ENCODE measurements around the gene MARCHF2. TPM values are rescaled to one million over a fixed set of nuclear protein-coding genes. Genes with fewer than 3 reads are reported as not detected.
A peak's percentile ranks its signal among the peaks of the same experiment; 100 is the strongest.

The MARCHF2 gene
- polyA plus RNA-seq, 3 donors = 47.8 to 117 (median 90.8) TPM

- Histone ChIP-seq H4K20me1 (ENCODE audit: insufficient read depth, low read length) (peaks cover 99% of the 10 kb centered on the region), H3K9me3 (replicated peaks in 1 of 2; ENCODE audit: control insufficient read depth in 1 of 2, insufficient read depth in 1 of 2, low read length in 2 of 2) (no peaks in the 10 kb centered on the region), H3K4me3 (replicated peaks in 1 of 3; ENCODE audit: low read depth in 2 of 3, low read length in 3 of 3) (no peak overlapping the region), H3K27me3 (ENCODE audit: control insufficient read depth in 2 of 2, insufficient read depth in 2 of 2, low read length in 2 of 2) (no peaks in the 10 kb centered on the region), H3K27ac (ENCODE audit: low read depth in 1 of 2, low read length in 2 of 2) (no peak overlapping the region), H3K36me3 (replicated peaks in 1 of 2; ENCODE audit: control insufficient read depth in 1 of 2, insufficient read depth in 2 of 2, low read length in 2 of 2) (peaks cover 35 to 75% of the 10 kb centered on the region in 2 donors), H3K79me2 (ENCODE audit: insufficient read depth, low read length) (peaks cover 99% of the 10 kb centered on the region), H3K4me2 (replicated peaks; ENCODE audit: extremely low read depth, low read length, poor library complexity, severe bottlenecking) (no peak overlapping the region), H2AFZ (ENCODE audit: insufficient read depth, low read depth, low read length, poor library complexity, severe bottlenecking) (no peak overlapping the region), H3K9ac (ENCODE audit: insufficient read depth, low read length, poor library complexity, severe bottlenecking) (no peak overlapping the region), H3K4me1 (ENCODE audit: control insufficient read depth in 1 of 2, insufficient read depth in 2 of 2, low read length in 2 of 2) (no peaks in the 10 kb centered on the region)
- DNase-seq = no peak
- Mint-ChIP-seq H3K4me1 (peaks cover 36% of the 10 kb centered on the region), H3K27me3 (ENCODE audit: low read depth in 3 of 3) (peaks cover 0 to 3% (median 0%) of the 10 kb centered on the region in 3 donors), H3K9me3 (no peaks in the 10 kb centered on the region), H3K27ac (no peak overlapping the region), H3K4me3 (no peak overlapping the region), H3K36me3 (peaks cover 54 to 66% of the 10 kb centered on the region in 2 donors)
- TF ChIP-seq CTCF (IDR thresholded peaks at IDR 0.05) = no peak
- WGBS (ENCODE audit: insufficient coverage) = no CpG with 5 or more reads among the region's 1 CpG
- intact Hi-C loops (cut with micrococcal nuclease) = no loop called here
Observed at GRCh38 chr19:8454218-8454617, 41.1 kb downstream of the MARCHF2 start.

GRCh38 chr19:8455018-8455417 lies 41.9 kb downstream of the MARCHF2 start:
- TF ChIP-seq CTCF (IDR thresholded peaks at IDR 0.05) = no peak
- Histone ChIP-seq H3K36me3 (replicated peaks in 1 of 2; ENCODE audit: control insufficient read depth in 1 of 2, insufficient read depth in 2 of 2, low read length in 2 of 2) (peaks cover 42 to 83% of the 10 kb centered on the region in 2 donors), H3K9ac (ENCODE audit: insufficient read depth, low read length, poor library complexity, severe bottlenecking) (no peak overlapping the region), H3K9me3 (replicated peaks in 1 of 2; ENCODE audit: control insufficient read depth in 1 of 2, insufficient read depth in 1 of 2, low read length in 2 of 2) (no peaks in the 10 kb centered on the region), H3K27ac (ENCODE audit: low read depth in 1 of 2, low read length in 2 of 2) (no peak overlapping the region), H3K4me3 (replicated peaks in 1 of 3; ENCODE audit: low read depth in 2 of 3, low read length in 3 of 3) (no peak overlapping the region), H3K27me3 (ENCODE audit: control insufficient read depth in 2 of 2, insufficient read depth in 2 of 2, low read length in 2 of 2) (no peaks in the 10 kb centered on the region), H3K79me2 (ENCODE audit: insufficient read depth, low read length) (peaks cover 99% of the 10 kb centered on the region), H2AFZ (ENCODE audit: insufficient read depth, low read depth, low read length, poor library complexity, severe bottlenecking) (no peak overlapping the region), H3K4me2 (replicated peaks; ENCODE audit: extremely low read depth, low read length, poor library complexity, severe bottlenecking) (no peak overlapping the region), H3K4me1 (ENCODE audit: control insufficient read depth in 1 of 2, insufficient read depth in 2 of 2, low read length in 2 of 2) (no peaks in the 10 kb centered on the region), H4K20me1 (ENCODE audit: insufficient read depth, low read length) (peaks cover 99% of the 10 kb centered on the region)
- Mint-ChIP-seq H3K27ac (peak overlapping the region in 4 of 7 donors; percentile 3 to 73 (median 60)), H3K4me3 (no peak overlapping the region), H3K9me3 (no peaks in the 10 kb centered on the region), H3K36me3 (peaks cover 61 to 74% of the 10 kb centered on the region in 2 donors), H3K4me1 (peaks cover 32% of the 10 kb centered on the region), H3K27me3 (ENCODE audit: low read depth in 3 of 3) (peaks cover 0 to 3% (median 0%) of the 10 kb centered on the region in 3 donors)
- intact Hi-C loops (cut with micrococcal nuclease) = no loop called here
- no CpG with 5 or more reads among the region's 5 CpGs for WGBS (ENCODE audit: insufficient coverage)
- DNase-seq = no peak

Measured in CD14-positive monocyte (primary cell).